Ishikawa (cell line): Measurements from ENCODE around the gene NUDCD3.

Experiments used
- CEBPB ChIP-seq: IDR thresholded peaks from 2 replicates; pipeline ENCODE4 v1.6.1; 2012
- CREB1 ChIP-seq: IDR thresholded peaks from 2 replicates; pipeline ENCODE4 v1.6.1; 2012; ENCODE audit warnings: low read depth
- EGR1 ChIP-seq: IDR thresholded peaks from 2 replicates; pipeline ENCODE4 v1.6.1; 2012
- EP300 ChIP-seq: IDR thresholded peaks from 2 replicates; pipeline ENCODE4 v1.6.1; 2012; ENCODE audit warnings: borderline replicate concordance
- FOXM1 ChIP-seq: IDR thresholded peaks from 2 replicates; pipeline ENCODE4 v1.6.1; 2012; ENCODE audit warnings: low read depth, borderline replicate concordance
- NFIC ChIP-seq: IDR thresholded peaks from 2 replicates; pipeline ENCODE4 v1.6.1; 2012
- RAD21 ChIP-seq: IDR thresholded peaks from 2 replicates; pipeline ENCODE4 v1.6.1; 2012; ENCODE audit warnings: low read depth
- TAF1 ChIP-seq: IDR thresholded peaks from 2 replicates; pipeline ENCODE4 v1.6.1; 2012; ENCODE audit warnings: low read depth, mild to moderate bottlenecking
- TCF12 ChIP-seq: IDR thresholded peaks from 2 replicates; pipeline ENCODE4 v1.6.1; 2012; ENCODE audit warnings: low read depth
- TEAD4 ChIP-seq: IDR thresholded peaks from 2 replicates; pipeline ENCODE4 v1.6.1; 2012
- YY1 ChIP-seq: IDR thresholded peaks from 2 replicates; pipeline ENCODE4 v1.6.1; 2012; ENCODE audit warnings: low read depth
- ZBTB7A ChIP-seq: IDR thresholded peaks from 2 replicates; pipeline ENCODE4 v1.6.1; 2012; ENCODE audit warnings: low read depth
- TF ChIP-seq, protein P1 (sequence below): IDR thresholded peaks from 2 replicates; pipeline ENCODE4 v1.6.1; 2012
- TF ChIP-seq, protein P2 (sequence below): IDR thresholded peaks from 2 replicates; pipeline ENCODE4 v1.6.1; 2012
- TF ChIP-seq, protein P3 (sequence below): IDR thresholded peaks from 2 replicates; pipeline ENCODE4 v1.6.1; 2012; ENCODE audit warnings: low read depth, mild to moderate bottlenecking

The NUDCD3 gene

DNA sequence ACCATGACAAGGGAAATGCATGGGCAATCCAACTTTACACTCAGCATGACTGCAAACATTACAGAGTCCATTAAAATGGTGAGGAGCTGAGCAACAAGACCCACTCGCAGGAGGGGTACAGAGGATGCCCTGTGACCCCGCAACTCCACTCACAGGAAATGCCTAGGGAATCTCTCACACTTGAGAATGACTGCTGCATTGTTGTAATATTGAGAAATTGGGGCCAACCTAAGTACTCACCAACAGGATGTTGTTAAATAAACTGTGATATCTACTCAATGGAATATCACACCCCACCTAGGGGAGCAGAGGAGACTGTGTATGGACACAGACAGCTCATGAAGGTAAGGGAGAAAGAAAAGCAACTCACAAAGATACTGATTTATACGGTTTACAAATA is 111.7 kb downstream of the NUDCD3 start:
- TF ChIP-seq, protein P1, sequence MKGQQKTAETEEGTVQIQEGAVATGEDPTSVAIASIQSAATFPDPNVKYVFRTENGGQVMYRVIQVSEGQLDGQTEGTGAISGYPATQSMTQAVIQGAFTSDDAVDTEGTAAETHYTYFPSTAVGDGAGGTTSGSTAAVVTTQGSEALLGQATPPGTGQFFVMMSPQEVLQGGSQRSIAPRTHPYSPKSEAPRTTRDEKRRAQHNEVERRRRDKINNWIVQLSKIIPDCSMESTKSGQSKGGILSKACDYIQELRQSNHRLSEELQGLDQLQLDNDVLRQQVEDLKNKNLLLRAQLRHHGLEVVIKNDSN = no peak
- TF ChIP-seq, protein P2, sequence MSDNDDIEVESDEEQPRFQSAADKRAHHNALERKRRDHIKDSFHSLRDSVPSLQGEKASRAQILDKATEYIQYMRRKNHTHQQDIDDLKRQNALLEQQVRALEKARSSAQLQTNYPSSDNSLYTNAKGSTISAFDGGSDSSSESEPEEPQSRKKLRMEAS = no peak
- TF ChIP-seq, protein P3, sequence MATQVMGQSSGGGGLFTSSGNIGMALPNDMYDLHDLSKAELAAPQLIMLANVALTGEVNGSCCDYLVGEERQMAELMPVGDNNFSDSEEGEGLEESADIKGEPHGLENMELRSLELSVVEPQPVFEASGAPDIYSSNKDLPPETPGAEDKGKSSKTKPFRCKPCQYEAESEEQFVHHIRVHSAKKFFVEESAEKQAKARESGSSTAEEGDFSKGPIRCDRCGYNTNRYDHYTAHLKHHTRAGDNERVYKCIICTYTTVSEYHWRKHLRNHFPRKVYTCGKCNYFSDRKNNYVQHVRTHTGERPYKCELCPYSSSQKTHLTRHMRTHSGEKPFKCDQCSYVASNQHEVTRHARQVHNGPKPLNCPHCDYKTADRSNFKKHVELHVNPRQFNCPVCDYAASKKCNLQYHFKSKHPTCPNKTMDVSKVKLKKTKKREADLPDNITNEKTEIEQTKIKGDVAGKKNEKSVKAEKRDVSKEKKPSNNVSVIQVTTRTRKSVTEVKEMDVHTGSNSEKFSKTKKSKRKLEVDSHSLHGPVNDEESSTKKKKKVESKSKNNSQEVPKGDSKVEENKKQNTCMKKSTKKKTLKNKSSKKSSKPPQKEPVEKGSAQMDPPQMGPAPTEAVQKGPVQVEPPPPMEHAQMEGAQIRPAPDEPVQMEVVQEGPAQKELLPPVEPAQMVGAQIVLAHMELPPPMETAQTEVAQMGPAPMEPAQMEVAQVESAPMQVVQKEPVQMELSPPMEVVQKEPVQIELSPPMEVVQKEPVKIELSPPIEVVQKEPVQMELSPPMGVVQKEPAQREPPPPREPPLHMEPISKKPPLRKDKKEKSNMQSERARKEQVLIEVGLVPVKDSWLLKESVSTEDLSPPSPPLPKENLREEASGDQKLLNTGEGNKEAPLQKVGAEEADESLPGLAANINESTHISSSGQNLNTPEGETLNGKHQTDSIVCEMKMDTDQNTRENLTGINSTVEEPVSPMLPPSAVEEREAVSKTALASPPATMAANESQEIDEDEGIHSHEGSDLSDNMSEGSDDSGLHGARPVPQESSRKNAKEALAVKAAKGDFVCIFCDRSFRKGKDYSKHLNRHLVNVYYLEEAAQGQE = no peak
- TF ChIP-seq EP300 (no peak), TCF12 (no peak), YY1 (no peak), CREB1 (no peak), TAF1 (no peak), NFIC (no peak), TEAD4 (no peak), RAD21 (no peak), EGR1 (no peak), ZBTB7A (no peak), CEBPB (no peak), FOXM1 (no peak)

DNA sequence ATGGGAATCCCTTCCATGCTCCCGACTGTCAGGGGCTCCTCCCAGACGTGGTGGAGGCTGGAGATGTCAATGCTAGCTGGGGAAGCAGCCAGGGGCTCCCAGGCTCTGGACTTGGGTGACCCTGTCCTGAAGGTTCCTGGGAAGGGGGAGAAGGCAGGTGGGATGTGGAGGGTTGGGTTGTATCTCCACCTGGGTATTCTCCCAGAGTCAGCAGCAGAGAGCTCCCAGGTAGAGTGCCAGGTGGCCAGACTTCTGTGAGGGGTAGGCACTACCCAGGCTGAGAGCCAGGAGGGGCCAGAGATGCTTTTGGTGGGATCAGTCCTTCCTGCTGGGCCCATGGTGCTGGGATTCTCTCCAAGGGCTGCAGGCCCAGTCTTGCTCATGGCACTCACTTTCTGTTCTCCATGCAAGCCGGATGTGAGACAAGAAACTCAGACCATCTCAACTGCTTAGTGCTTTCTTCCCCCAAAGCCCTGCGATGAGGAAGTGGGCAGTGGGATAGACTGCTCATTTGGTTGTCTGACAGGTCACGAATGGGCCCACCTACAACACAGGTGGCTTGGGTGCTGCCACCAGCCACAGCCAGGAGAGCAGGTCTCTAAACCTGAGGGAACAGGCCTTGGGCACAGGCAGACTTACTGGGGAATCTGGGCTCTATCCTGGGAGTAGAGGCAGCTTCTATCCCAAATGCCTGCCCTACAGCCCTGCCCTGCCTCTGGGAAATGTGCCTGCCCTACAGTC is 112.6 kb downstream of the NUDCD3 start:
- no peak for TF ChIP-seq CEBPB
- TF ChIP-seq, protein P3 = no peak
- no peak for TF ChIP-seq TEAD4
- no peak for TF ChIP-seq CREB1
- TF ChIP-seq TAF1 = no peak
- TF ChIP-seq NFIC = no peak
- no peak for TF ChIP-seq EGR1
- TF ChIP-seq RAD21 = no peak
- no peak for TF ChIP-seq YY1
- TF ChIP-seq EP300 = no peak
- TF ChIP-seq ZBTB7A = no peak
- TF ChIP-seq, protein P2 = no peak
- no peak for TF ChIP-seq FOXM1
- TF ChIP-seq TCF12 = no peak
- TF ChIP-seq, protein P1 = no peak

DNA sequence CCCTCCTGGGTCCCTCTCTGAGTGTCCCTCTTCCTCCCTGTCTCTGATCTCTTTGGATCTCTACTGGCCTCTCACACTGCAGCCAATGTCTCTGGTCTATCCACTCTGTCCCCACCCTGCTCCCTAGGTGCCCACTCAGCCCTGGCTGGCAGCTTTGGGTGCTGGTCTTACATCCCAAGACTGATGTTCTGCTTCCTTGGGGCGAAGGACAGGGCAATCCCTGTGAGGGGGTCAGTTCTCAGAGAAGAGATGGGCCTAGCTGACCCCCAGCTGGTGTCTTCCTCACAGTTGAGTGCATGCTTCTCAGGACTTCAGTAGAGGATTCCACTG is 113.4 kb downstream of the NUDCD3 start:
- no peak for TF ChIP-seq YY1
- no peak for TF ChIP-seq NFIC
- TF ChIP-seq EGR1 = no peak
- TF ChIP-seq CREB1 = no peak
- no peak for TF ChIP-seq TAF1
- no peak for TF ChIP-seq CEBPB
- TF ChIP-seq, protein P1 = no peak
- TF ChIP-seq EP300 = no peak

DNA sequence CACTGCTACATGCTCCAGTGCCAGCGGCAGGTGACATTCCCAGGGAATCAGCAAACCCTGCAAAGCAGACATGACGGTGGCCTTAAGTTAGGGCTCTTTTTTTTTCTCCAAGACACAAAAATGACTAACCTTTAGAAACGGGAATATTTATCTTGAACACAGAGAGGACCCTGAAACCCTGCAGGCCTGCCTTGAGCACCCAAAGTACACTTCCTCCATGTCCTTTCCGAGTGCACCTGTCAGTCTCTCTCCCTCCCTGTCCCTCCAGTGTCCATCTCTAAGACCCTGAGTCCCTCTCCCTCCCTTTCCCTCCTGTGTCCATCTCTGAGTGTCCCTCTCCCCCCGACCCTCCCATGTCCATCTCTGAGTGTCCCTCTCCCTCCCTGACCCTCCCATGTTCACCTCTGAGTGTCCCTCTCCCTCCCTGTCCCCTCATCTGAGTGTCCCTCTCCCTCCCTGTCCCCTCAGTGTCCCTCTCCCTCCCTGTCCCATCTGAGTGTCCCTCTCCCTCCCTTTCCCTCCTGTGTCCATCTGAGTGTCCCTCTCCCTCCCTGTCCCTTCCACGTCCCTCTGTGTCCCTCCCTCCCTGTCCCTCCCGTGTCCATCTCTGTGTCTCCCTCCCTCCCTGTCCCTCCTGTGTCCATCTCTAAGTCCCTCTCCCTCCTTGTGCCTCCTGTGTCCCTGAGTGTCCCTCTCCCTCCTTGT is 113.9 kb downstream of the NUDCD3 start:
- no peak for TF ChIP-seq NFIC
- no peak for TF ChIP-seq TAF1
- TF ChIP-seq, protein P3 = no peak
- no peak for TF ChIP-seq FOXM1
- TF ChIP-seq ZBTB7A = no peak
- TF ChIP-seq CEBPB = no peak
- TF ChIP-seq TEAD4 = no peak
